ENCODE results near the gene CLCN5.

The CLCN5 gene

DNA sequence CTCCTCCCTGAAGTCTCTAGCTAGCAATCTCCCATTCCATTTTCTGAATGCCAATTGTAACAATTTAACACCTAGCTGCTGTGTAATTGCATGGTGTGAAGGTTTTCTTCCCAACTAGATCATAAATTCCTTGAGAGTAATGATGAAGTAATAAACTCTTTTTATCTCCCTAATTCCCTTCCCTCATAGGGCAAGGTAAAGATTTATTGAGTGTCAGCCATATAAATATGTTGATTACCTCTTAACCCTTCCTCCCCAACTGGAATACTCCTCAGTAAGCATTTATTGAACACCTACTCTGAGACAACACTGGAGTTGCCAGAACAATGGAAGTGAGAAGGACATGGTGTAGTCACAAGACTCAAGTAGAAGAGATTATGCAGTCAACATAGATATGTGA is 112.7 kb downstream of the CLCN5 start:
- TF ChIP-seq, protein P1, sequence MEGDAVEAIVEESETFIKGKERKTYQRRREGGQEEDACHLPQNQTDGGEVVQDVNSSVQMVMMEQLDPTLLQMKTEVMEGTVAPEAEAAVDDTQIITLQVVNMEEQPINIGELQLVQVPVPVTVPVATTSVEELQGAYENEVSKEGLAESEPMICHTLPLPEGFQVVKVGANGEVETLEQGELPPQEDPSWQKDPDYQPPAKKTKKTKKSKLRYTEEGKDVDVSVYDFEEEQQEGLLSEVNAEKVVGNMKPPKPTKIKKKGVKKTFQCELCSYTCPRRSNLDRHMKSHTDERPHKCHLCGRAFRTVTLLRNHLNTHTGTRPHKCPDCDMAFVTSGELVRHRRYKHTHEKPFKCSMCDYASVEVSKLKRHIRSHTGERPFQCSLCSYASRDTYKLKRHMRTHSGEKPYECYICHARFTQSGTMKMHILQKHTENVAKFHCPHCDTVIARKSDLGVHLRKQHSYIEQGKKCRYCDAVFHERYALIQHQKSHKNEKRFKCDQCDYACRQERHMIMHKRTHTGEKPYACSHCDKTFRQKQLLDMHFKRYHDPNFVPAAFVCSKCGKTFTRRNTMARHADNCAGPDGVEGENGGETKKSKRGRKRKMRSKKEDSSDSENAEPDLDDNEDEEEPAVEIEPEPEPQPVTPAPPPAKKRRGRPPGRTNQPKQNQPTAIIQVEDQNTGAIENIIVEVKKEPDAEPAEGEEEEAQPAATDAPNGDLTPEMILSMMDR (IDR thresholded peaks at IDR 0.05; ENCODE audit: low read depth, low read length) = no peak
- DNase-seq (ENCODE audit: extremely low read depth, low read depth) = no peak

DNA sequence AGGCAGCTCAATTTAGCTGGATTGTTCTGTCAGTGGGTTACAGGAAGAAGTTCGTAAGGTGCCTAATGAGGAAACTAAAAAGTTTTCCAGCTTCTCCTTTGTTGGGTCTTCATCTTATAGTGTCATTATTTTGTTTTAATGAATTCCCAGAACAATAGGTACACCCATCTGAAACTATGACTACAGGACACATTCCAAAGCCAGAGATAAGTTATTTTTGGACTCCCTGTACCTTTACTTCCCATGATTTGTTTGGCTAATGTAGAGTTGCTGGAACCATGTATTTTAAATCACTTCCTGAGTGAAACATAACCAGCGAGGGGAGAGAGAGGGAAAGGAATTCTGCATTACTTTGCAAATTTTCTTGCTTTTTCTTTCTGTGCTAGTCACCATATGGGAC is 114.0 kb downstream of the CLCN5 start:
- DNase-seq (ENCODE audit: extremely low read depth, low read depth) = no peak

DNA sequence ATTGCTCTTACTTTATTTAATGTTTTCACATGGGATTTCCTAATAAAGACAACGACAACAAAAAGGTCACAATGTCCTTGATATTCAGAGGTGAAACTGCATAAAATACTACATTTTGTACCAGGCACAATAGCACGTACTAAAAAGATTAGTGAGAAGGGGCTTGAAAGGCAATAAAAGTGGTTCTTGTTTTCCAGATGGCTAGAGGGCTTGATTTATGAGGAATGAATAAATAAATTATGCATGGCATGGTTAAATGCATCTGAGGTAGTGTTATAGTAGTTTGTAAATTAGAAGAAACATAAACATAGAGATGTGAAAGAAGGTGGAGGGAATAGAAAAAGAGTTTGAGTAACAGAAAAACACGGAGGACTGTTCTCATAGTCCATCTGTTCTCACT is 123.4 kb downstream of the CLCN5 start:
- TF ChIP-seq, protein P1 (IDR thresholded peaks at IDR 0.05; ENCODE audit: low read depth, low read length) = no peak
- DNase-seq (ENCODE audit: extremely low read depth, low read depth) = no peak

More for the DNA sequence above, 114.0 kb downstream of the CLCN5 start:
- TF ChIP-seq, protein P1 (IDR thresholded peaks at IDR 0.05; ENCODE audit: low read depth, low read length) = no peak

DNA sequence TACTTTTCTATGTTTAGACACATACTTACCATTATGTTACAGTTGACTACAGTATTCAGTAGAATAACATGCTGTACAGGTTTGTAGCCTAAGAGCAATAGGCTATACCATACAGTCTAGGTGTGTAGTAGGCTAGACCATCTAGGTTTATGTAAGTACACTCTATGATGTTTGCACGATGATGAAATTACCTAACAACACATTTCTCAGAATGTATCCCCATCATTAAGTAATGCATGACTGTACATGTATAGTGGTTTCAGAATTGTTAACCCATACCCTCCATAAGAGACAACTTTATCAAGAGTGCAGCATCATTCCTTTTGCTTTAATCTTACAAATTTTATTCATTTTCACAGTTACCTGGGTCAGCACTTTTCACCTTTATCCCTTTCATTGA is 126.8 kb downstream of the CLCN5 start:
- no peak for DNase-seq (ENCODE audit: extremely low read depth, low read depth)
- TF ChIP-seq, protein P1 (IDR thresholded peaks at IDR 0.05; ENCODE audit: low read depth, low read length) = no peak

DNA sequence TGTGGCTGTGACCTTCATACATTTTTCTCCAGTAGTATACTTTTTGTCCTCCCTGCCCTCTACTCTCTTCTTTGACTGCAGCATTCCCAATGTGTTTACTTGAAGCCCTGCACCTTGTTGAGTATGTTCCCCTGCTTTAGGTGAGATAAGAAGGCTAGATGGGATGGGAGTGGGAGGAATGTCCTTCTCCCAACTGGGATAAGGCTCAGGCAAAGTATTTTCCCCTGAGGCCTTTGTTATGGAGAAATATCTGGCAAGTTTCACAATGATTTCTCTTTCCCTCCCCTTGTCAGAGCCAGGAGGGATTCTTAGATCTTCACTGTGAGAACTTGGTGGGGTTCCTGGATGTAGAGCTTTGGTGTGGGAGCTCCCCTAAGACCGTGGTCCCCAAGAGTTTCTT is 131.8 kb downstream of the CLCN5 start:
- no peak for DNase-seq (ENCODE audit: extremely low read depth, low read depth)
- TF ChIP-seq, protein P1 (IDR thresholded peaks at IDR 0.05; ENCODE audit: low read depth, low read length) = no peak

DNA sequence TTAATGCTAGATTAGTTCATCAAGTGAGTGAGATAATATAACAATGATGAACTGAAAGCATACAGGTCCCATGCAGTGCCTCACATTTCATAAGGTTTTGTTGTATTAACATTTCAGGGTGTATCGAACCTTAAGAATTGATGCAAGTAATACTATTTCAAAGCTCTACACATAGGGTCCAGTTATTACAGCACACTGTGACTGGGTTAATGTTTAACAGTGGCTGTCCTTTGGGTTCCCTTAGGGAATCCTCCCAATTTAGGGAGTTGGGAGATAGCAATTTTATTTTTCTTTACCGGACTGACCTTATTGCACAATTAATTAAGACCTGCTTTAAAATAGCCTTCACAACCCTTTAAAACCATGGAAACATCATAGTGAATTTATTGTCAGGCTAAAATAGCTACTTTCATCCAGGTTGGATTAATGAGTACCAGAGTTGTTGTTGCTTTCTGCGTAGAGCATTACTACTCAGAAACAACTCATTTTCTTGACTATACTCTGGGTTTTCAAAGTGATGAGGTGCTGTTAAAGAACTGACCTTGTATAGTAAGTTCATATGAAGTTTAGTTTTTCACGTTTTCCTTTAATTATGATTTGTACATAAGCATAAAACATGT is 144.0 kb downstream of the CLCN5 start:
- TF ChIP-seq, protein P1 (IDR thresholded peaks at IDR 0.05; ENCODE audit: low read depth, low read length) = no peak
- DNase-seq (ENCODE audit: extremely low read depth, low read depth) = no peak

DNA sequence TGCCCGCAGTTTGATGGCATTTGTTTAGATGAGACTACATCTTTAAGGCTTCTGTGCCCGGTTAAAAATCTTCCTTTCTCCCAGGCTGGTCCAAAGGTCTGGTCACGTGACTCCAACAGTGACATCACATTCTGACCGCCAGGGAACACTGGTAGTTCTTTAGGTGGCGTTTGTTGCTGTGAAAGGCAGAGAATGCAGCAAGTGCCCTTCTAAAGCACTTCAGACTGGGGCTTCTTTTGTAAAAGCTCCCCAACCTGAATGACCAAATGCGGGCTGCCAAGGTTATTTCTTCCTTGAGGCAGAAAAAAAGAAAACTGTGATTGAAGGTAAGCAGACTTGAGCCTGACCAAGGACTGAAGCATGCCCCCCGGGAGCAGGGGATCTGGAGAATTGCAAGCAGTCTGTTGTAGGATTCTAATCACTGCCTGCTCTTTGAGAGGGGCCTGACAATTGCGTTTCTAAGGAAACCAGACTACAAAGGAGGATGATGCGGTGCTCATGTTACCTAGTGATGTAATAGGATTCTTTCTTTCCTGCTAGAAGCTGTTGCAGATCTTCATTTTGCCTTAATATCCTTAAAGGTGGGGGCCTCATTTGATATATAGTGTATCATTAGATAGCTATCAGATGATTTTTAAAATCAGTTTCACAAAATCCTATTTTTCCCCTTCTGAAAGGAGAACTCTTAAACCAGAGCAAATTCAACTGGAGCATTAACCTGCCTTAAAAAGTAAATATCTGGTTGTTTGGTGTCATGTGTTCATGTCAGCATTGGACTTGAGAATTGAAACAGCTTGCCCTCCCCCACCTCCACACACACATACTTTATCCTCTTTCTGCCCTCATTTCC is 145.3 kb downstream of the CLCN5 start:
- DNase-seq (ENCODE audit: extremely low read depth, low read depth) = no peak
- TF ChIP-seq, protein P1 (IDR thresholded peaks at IDR 0.05; ENCODE audit: low read depth, low read length) = no peak
